Skin epidermis (tissue), 12 donors: Measurements from ENCODE around the gene C1S.

Source experiments
- H3K27ac ChIP-seq, 21 experiments: fragments of 200-600 bp; sonication (generic) in 11 of 21; one replicate each; pipeline ENCODE4 v1.5.0; 2020; ENCODE audit warnings: mild to moderate bottlenecking in 3 of 21, inconsistent platforms in 2 of 21, moderate library complexity in 2 of 21
- H3K4me3 ChIP-seq, 7 experiments: fragments of 200-600 bp; sonication (generic) in 2 of 7; one replicate each; pipeline ENCODE4 v1.5.0; 2020; ENCODE audit warnings: inconsistent platforms in 2 of 7, mild to moderate bottlenecking in 2 of 7, moderate library complexity in 1 of 7

The C1S gene

GRCh38 chr12:7096979-7097378 lies 36.5 kb downstream of the C1S start:
- no peak overlapping the region for H3K27ac ChIP-seq
- H3K4me3 ChIP-seq = no peak overlapping the region

GRCh38 chr12:7099290-7099996 lies 38.9 kb downstream of the C1S start:
- Histone ChIP-seq H3K4me3 (no peak overlapping the region), H3K27ac (no peak overlapping the region)

- H3K27ac ChIP-seq = no peak overlapping the region
- H3K4me3 ChIP-seq = no peak overlapping the region
Measured at GRCh38 chr12:7100239-7100638, 39.7 kb downstream of the C1S start.

GRCh38 chr12:7101047-7101693 lies 40.7 kb downstream of the C1S start:
- H3K27ac ChIP-seq = peak overlapping the region in 1 of 21 experiments; percentile 24
- H3K4me3 ChIP-seq = no peak overlapping the region

- H3K27ac ChIP-seq = peak overlapping the region in 1 of 21 experiments; percentile 24
- H3K4me3 ChIP-seq = no peak overlapping the region
Measured at GRCh38 chr12:7101694-7102131, 41.2 kb downstream of the C1S start.

- H3K27ac ChIP-seq = peak overlapping the region in 1 of 21 experiments; percentile 2
- H3K4me3 ChIP-seq = no peak overlapping the region
Measured at GRCh38 chr12:7102582-7102981, 42.1 kb downstream of the C1S start.

GRCh38 chr12:7103837-7104584 lies 43.5 kb downstream of the C1S start:
- no peak overlapping the region for H3K27ac ChIP-seq
- no peak overlapping the region for H3K4me3 ChIP-seq

GRCh38 chr12:7106082-7106481 lies 45.6 kb downstream of the C1S start:
- H3K4me3 ChIP-seq = no peak overlapping the region
- no peak overlapping the region for H3K27ac ChIP-seq

- Histone ChIP-seq H3K4me3 (peak overlapping the region in 3 of 7 experiments; percentile 38 to 51 (median 47)), H3K27ac (peak overlapping the region in 10 of 21 experiments; percentile 94 to 99 (median 96))
Measured at GRCh38 chr12:7107181-7107580, 46.7 kb downstream of the C1S start.

GRCh38 chr12:7107636-7108002 lies 47.1 kb downstream of the C1S start:
- peak overlapping the region; percentile 38 to 61 (median 49) for H3K4me3 ChIP-seq
- H3K27ac ChIP-seq = peak overlapping the region in 20 of 21 experiments; percentile 80 to 99 (median 95)

GRCh38 chr12:7108003-7108795 lies 47.7 kb downstream of the C1S start:
- peak overlapping the region; percentile 38 to 61 (median 49) for H3K4me3 ChIP-seq
- peak overlapping the region; percentile 80 to 99 (median 95) for H3K27ac ChIP-seq

- H3K4me3 ChIP-seq = peak within 1 kb of the TSS; percentile 38 to 61 (median 49)
- H3K27ac ChIP-seq = peak within 1 kb of the TSS; percentile 80 to 99 (median 95)
Measured at GRCh38 chr12:7108796-7109571, 48.5 kb downstream of the C1S start, which contains the start of gene C1RL. TSS of gene C1RL (minus strand) at chr12:7109214. CDS start at chr12:7109180, 34 bp downstream.

- peak overlapping the region in 5 of 7 experiments; percentile 38 to 61 (median 51) for H3K4me3 ChIP-seq
- H3K27ac ChIP-seq = peak overlapping the region in 20 of 21 experiments; percentile 27 to 99 (median 95)
Measured at GRCh38 chr12:7109572-7109920, 49.0 kb downstream of the C1S start.

GRCh38 chr12:7110661-7111060 lies 50.1 kb downstream of the C1S start:
- H3K27ac ChIP-seq = peak overlapping the region in 6 of 21 experiments; percentile 5 to 93 (median 31)
- H3K4me3 ChIP-seq = no peak overlapping the region

- H3K4me3 ChIP-seq = no peak overlapping the region
- peak overlapping the region in 10 of 21 experiments; percentile 3 to 60 (median 38) for H3K27ac ChIP-seq
Measured at GRCh38 chr12:7112041-7112440, 51.5 kb downstream of the C1S start.

- no peak overlapping the region for H3K4me3 ChIP-seq
- H3K27ac ChIP-seq = peak overlapping the region in 4 of 21 experiments; percentile 6 to 57 (median 22)
Measured at GRCh38 chr12:7113389-7113871, 52.9 kb downstream of the C1S start.

GRCh38 chr12:7114008-7114407 lies 53.5 kb downstream of the C1S start:
- no peak overlapping the region for H3K4me3 ChIP-seq
- H3K27ac ChIP-seq = peak overlapping the region in 2 of 21 experiments; percentile 6 to 14

GRCh38 chr12:7114851-7115250 lies 54.3 kb downstream of the C1S start:
- Histone ChIP-seq H3K27ac (no peak overlapping the region), H3K4me3 (no peak overlapping the region)

GRCh38 chr12:7116196-7116595 lies 55.7 kb downstream of the C1S start:
- H3K4me3 ChIP-seq = no peak overlapping the region
- H3K27ac ChIP-seq = no peak overlapping the region
